GM21723 (cell line): ENCODE data around the gene DOK5.

ENCODE experiments used
- ATAC-seq: cut with Tn5 transposase; IDR thresholded peaks from one replicate; pipeline ENCODE4 v1.9.1; 2021; ENCODE audit warnings: mild to moderate bottlenecking, moderate library complexity; ENCODE audit not compliant: unreplicated experiment

DOK5 gene

DNA sequence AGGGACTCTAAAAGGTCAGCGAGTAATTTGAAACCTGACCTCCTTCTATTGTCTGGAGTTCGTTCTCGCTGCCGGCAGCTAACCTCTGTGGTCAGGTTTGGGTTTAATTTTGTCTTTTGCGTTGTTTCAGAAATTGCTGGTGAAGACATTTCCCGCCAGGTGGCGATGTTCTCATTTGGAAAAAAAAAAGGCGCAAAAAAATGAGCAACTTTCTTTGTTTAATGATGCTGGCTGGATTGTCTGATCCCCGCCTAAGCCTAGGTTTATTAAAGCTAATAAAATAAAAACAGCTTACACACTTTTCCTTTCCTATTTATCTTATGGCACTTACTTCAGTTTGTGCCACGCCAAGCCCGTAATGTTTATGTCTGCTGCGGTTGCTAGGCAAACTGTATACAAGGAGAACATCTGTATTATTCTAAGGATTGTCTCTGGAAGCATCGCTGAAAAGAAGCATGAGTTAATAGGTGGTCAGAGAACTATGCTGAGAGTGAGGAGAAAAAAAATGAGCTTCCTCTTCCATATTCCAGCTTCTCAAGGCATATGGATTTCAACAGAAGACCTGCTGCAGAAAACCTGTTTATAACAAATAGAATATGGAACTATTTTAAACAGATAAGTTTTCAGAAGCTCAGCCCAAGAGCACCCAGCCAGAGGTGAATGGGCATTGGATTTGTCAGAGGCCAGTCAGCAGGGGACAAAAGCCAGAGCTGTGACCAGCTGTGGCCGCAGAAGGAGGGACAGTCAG lies 205.7 kb downstream of the DOK5 start:
- ATAC-seq, result no peak

- ATAC-seq, result no peak
Measured at GRCh38 chr20:54681869-54682268, 206.5 kb downstream of the DOK5 start.

- no peak for ATAC-seq
Measured at GRCh38 chr20:54688476-54688875, 213.1 kb downstream of the DOK5 start.

DNA sequence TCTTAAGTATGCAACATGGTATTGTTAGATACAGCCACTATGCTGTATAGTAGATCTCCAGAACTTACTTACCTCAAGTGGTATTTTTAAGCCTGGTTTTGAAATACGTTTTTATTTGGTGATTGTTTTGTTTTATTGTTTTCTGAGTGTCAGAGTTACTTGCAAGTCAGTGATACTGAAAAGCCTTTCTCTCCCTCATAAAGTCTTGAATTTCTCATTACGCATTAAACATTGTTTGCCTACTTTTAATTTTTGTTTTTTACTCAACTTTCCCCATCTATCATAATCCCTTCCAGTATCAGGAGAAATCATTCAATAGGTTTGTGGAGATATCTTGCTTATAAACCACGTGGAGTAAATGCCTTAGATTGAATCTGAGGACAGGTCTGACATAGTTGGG lies 214.9 kb downstream of the DOK5 start:
- ATAC-seq, result no peak

- no peak for ATAC-seq
Measured at GRCh38 chr20:54691327-54691726, 215.9 kb downstream of the DOK5 start.

DNA sequence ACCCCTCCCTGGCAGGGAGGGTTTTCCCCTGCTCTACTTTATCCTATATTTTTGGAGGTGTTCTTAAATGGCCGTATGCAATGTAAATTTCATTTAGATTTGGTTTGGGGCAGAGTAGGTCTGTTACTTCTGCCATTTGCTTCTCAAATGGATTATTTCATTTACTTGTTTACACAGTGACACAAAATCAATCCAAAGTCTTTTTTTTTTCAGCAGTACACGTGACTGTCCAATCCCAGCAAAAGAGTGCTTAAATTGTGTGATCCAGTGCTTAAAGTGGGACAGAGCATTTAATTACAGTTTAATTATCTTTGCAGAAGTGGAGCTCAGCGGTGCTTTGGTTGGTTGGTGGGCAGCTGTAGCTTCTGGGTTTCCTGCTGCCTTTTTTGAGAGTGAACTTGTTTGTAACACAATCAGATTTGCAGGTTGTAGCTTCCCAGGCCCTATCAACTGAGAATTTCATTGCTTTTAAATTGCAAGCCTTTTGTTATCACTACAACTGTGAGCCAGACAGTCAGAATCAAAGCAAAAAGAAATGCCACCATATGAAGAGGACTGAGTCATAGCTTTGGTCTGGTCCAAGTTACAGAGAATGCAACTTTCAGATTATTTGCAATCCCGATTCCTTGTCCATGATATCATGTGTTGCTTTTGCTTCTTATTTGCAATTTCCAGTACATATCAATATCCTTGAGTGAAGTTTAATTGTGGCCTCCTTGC lies 216.9 kb downstream of the DOK5 start:
- ATAC-seq, result no peak

GRCh38 chr20:54694516-54694915 lies 219.1 kb downstream of the DOK5 start:
- no peak for ATAC-seq

GRCh38 chr20:54698373-54698772 lies 223.0 kb downstream of the DOK5 start:
- no peak for ATAC-seq
